ENCODE results near the gene CACNA1I.

DNA sequence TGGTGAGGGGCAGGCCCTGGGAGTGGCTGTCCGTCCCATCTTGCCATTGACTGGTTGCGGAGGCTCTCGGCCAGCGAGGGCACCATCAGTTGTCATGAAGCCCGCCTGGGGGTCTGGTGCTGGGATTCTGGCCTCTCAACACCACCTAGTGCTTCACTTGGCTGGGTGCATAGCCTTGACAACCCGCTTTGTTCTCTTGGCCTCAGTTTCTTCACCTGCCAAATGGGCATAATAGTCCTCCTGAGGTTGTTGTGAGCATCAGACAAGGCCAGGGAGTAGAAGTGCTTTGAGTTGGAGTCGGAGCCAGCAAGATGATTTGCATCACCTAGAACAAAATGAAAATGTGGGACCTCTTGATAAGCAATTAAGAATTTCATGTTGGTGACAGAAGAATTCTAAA is 1.5 kb upstream of the CACNA1I start:
- TF ChIP-seq POLR2A (IDR thresholded peaks at IDR 0.05; ENCODE audit: low read depth) = no peak
- TF ChIP-seq CTCF (IDR thresholded peaks at IDR 0.05) = no peak
- no peak for TF ChIP-seq POLR2AphosphoS5 (IDR thresholded peaks at IDR 0.05)
- TF ChIP-seq EP300 (IDR thresholded peaks at IDR 0.05) = no peak

Data from esophagus muscularis mucosa (tissue), 4 donors.